Fibroblast of skin of right quadriceps (primary cell): ENCODE measurements around the gene CEBPZOS.
"Not testable (repeated sequence)": the region's sequence is repeated elsewhere in the genome, so short reads cannot be mapped to it uniquely, and the experiment has no call there.

ENCODE experiments used
- DNase-seq: peaks from one replicate; pipeline ENCODE4 v3.0.0-alpha.2; 2013

The CEBPZOS gene

DNA sequence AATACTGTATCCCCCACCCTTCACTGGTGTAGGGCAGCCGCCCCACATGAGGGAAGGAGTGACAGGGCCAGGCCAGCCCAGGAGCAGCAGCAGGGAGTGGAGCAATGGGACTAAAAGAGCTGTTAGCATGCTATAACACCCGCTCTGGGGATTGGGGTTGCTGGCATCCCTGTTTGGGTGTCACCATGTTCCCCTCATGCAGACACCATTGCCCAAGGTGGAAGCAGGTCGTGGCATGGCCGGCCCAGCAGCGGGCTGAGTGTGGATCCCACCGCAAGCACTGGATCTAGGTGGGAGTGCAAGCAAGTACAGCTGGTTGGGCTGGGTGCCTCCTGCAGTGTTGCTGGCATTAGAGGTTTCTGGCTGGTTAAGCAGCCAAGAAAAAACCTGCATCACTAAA, 4.5 kb upstream of the CEBPZOS start:
- DNase-seq: no peak

DNA sequence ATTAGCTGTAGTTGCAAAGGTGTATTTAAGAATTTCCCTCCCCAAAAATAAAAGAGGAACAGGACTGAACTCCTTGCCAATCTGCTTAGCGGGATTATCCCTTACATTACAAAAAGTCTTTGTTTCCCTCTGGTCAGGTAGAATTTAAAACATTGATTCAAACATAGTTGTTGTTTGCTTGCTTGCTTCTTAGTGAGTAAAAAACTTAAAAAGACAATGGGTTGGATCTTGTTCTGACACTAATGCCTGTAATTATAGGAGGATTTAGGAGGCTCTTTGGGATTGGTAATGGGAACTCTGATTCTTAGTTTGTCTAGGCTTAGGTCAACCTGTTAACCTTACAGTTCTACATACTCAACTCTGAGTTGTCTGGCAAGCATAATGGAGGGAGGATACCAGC, 3.7 kb upstream of the CEBPZOS start:
- DNase-seq: no peak

DNA sequence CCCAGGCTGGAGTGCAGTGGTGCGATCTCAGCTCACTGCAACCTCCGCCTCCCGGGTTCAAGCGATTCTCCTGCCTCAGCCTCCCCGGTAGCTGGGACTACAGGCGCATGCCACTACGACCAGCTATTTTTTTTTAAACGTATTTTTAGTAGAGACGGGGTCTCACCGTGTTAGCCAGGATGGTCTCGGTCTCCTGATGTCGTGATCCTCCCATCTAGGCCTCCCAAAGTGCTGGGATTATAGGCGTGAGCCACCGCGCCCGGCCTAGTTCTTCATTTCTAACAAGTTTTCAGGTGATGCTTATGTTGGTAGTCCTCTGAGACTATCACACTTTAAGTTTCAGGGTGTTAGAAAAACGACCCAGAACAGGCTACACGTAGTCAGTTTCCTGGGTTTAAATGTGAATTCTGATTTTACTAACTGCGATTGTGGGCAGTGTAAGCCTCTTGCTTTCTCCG, 405 bp upstream of the CEBPZOS start:
- DNase-seq: not testable (repeated sequence)

DNA sequence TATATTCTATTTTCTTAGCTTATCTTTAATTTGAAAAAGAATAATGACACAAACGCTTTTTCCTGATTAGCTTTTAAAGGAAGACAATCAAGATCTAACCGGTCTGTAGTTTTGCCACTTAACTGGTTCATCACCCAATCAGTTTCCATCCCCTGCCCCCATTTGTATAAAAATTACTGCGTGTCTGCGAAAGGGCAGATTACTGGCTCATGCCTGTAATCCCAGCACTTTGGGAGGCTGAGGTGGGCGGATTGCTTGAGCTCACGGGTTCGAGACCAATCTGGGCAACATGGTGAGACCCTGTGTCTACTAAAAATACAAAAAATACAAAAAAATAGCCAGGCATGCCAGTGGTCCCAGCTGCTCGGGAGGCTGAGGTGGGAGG, 2.4 kb downstream of the CEBPZOS start:
- DNase-seq: no peak

DNA sequence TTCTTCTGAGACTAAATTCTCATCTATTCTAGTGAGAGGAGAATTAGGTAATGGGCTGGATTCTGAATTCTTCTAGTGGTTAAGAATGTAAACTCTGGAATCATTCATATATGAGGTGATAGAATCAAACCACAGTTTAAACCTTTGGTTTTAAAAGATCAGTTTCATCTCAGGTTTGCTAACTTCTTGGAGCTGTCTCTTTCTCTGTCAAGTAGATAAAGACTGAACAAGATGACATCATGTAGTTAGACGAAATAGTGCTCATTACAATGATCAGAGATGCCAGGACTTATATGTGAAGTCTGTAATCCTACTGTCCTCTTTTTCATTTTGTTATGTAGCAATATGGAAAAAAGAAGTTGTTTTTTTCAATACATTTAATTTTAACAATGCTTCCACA, 4.9 kb downstream of the CEBPZOS start:
- DNase-seq: no peak

DNA sequence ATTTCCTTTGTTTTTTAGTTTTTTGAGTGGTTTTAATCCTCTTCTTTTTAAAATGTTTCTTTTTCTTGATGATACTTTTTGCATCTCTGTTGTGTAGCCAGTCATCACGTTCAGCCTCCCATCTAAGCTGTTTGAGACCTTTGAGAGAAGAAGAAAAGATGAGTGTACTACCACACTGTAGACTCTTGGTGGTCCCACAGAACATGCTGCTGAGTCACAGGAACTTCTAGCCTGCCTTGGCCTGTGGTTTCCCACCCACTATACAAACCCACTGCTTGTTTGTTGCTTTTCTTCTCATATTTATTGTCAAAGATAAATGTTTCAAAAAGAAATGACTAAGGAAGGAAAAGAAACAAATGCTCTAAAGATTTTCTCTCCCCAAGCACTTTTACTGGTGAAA, 5.5 kb downstream of the CEBPZOS start:
- peak; percentile 43 for DNase-seq

DNA sequence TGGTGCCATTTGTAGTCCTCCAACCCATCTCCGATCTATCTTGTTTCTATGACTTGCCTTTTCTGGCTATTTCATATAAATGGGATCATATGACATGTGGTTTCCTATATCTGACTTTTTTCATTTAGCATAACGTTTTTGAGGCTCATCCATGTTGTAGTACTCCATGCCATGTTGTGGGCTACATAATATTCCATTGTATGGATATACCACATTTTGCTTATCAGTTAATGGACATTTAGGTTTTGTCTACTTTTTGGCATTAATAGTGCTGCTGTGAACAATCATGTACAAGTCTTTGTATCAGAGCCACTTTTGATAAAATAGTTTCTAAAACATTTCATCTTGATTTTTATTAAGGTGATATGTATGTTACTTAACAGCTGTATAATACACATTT, 7.4 kb downstream of the CEBPZOS start:
- DNase-seq: no peak

DNA sequence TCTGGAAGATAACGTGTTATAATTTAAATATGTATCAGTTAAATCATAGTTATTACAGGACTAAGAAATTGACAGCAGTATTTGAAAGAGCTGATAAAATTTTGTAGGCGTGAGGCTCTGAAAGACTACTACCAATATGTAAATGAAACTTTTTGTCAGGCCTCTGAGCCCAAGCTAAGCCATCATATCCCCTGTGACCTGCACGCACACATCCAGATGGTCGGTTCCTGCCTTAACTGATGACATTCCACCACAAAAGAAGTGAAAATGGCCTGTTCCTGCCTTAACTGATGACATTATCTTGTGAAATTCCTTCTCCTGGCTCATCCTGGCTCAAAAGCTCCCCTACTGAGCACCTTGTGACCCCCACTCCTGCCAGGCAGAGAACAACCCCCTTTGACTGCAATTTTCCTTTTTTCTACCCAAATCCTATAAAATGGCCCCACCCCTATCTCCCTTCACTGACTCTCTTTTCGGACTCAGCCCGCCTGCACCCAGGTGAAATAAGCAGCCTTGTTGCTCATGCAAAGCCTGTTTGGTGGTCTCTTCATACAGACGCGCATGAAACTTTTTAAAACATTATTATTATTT, 8.9 kb downstream of the CEBPZOS start:
- not testable (repeated sequence) for DNase-seq

DNA sequence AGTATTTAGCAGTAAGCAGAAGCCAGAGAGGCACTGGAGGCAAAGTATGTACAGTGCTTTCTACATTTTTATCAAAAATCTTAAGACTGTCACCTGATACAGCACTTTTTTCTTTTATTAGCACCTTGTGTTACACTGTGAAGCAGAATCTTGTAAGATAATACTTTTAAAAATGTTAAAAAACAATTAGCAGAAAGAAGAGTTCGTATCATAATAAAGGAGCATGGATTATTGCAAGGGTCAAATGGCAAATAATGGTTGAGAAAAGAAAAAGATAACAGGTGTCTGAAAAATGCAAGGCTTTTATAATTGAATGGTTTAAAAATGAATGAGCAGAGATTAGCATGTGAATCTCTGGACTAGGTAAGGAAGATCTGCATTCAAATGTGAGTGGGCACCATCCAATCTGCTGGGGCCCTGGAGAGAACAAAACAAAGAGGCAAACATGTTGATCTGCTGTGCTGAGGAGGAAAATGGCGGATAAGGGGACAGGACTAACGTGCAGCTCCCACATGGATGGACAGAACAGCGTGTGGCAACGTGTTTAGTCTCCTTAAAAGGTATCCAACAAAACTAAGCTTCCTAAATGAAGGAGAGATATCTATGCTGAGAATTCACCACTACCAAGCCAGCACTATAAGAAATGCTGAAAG, 9.5 kb downstream of the CEBPZOS start:
- no peak for DNase-seq

DNA sequence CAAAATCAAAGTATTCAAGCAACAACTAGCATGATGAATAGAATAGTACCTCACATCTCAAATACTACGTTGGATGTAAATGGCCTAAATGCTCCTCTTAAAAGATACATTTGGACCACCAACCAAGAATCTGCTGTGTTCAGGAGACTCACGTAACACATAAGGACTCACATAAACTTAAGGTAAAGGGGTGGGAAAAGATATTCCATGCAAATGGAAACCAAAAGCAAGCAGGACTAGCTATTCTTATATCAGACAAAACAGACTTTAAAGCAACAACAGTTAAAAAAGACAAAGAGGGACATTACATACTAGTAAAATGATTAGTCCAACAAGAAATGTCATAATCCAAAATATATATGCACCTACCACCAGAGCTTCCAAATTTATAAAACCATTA, 10.5 kb downstream of the CEBPZOS start:
- DNase-seq: not testable (repeated sequence)

DNA sequence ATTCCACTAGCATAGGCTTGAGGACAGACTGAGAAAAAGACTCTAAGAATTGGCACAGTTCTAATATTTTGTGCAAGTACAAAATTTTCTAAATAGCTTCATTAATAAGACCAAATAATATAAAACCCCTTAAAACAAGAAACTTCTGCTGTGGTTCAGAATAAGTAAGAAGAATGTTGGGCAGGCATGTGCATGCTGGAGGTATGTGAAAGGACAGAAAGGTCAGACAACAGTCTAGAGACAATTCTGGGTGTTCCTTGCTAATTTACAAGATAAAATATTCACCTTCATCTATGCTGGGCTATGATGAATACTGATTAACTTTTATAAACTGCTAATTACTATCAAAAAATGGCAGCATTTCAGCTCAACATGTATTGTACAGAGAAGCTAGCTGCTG, 14.9 kb downstream of the CEBPZOS start:
- no peak for DNase-seq

DNA sequence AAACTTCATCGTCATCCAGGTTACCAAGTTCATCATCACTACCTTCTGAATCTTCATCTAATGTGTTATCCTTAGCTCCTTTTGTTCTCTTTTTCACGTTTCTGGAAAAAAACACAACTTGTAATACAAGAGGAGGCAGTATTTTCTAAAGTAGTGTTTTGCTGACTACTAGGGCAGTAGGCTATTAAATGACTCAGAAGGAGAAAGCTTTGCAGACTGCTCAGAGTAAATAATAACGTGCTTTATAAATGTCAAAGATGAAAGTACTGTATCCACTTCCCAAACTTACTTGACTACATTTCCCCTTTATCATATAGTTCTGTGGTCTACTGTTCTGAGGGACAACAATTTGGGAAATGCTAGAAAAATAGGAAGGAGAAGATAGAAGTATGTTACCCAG, 15.6 kb downstream of the CEBPZOS start:
- DNase-seq: no peak

DNA sequence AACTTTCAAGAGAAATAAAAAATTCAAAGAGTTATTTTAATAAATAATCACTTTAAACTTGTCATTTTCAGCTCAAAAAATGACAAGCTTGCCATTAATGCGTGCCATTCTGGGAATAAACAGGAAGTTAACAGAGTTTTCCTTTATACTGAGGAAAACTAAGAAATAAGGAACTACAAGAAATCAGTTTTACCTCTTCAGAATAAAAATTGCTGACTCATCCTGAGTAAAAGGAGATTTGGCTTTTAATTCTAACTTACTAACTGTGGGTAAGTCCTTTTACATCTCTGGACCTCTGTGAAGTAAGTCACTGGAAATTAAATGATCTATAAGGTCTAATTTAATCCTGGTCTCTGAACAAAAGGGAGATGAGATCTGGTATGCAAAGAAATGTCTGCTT, 19.0 kb downstream of the CEBPZOS start:
- DNase-seq: no peak

DNA sequence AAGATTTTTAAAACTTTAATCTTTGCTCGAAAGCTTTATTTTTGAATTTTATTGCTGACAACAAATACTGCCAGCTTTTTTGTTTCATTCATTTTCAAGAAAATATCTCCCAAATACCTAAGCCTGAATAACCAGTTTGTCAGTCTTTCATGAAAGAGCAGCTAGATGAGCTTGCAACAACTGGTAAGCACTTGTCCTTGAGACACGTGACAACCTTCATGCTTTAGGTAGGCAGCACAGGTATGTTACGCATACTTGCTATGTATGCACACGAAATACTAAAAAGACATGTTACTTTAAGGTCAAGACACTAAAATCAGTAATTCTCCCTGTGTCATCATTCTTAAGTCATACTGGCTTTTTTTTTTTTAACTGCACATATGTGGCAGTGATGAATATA, 22.8 kb downstream of the CEBPZOS start:
- no peak for DNase-seq

DNA sequence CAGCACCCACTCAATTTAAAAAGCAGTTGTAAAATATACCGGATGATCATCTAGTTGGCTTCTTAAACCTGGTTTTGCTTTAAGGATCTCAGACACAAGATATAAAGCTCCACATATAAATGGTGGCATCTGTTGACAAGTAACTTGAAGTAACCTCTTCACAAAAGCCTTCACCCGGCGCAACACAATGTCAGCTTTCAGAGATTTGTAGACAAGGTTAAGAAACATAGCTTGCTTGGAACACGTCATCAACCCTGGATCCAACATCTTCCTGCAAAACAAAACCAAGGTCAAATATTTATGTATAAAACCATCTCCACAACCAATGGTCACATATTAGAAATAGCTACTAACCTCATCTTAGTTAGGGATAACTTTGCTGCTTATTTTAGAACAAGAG, 26.8 kb downstream of the CEBPZOS start:
- DNase-seq: no peak

DNA sequence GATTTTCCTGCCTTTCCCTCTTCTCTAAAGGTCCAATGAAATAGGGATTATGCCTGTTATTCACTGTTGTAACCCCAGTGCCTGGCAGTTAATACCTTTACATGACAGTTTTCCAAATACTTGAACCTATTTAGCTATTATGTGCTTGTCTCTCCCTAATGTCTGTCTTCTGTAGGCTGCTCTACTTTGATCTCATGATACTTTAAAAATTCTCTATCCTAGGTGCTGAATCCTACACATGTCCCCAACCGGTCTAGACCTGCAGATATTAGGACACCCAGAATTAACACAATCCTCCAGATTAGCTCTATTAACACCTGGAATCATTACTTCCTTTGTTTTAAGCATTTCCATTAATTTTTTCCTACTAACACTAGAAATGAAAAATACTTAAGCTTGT, 27.8 kb downstream of the CEBPZOS start:
- DNase-seq: no peak

DNA sequence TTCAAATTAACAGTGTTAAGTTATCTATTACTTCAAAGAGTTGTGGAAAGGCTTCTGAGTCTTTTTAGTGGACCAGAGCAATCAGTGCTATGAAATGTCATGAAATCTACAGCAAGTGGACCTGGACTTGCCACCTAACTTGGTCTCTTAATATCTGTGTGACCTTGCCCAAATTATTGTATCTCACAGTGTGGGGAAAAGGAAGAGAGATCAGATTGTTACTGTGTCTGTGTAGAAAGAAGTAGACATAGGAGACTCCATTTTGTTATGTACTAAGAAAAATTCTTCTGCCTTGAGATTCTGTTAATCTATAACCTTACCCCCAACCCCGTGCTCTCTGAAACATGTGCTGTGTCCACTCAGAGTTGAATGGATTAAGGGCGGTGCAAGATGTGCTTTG, 28.8 kb downstream of the CEBPZOS start:
- not testable (repeated sequence) for DNase-seq

DNA sequence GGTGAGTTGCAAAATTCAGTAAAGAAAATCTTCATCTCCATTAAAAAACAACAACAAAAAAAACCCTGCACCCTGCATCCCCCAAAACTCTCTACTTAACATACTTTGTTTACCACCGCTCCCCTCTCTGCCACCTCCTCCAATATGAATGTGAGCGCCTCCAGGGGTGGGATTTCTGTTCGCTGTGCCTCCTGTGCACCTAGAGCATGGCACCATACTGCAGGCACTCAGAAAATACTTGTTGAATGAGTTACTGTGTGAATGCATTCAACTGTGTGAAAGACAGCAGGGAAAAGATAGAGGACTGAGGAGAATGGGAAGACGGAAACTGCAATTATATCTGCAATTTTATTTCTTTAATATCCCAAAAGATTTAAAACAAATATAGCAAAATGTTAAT, 30.6 kb downstream of the CEBPZOS start:
- no peak for DNase-seq

DNA sequence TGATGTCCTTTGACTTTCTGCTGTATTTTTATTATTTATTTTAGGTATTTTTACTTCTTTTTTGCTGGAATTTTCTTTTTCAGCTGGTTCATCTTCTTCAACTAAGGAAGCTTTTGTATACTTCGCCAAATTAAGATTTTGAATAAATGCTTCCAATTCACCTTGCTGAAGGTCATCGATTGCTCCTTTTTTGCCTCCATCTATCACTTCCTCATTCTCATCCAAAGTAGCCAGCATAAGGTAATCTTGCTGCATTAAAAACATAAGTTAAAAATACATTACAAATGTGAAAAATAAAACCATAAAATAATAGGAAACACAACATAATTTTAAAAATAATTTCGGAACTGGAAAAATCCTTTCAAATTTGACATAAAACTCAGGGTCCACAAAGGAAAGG, 32.5 kb downstream of the CEBPZOS start:
- DNase-seq: no peak

DNA sequence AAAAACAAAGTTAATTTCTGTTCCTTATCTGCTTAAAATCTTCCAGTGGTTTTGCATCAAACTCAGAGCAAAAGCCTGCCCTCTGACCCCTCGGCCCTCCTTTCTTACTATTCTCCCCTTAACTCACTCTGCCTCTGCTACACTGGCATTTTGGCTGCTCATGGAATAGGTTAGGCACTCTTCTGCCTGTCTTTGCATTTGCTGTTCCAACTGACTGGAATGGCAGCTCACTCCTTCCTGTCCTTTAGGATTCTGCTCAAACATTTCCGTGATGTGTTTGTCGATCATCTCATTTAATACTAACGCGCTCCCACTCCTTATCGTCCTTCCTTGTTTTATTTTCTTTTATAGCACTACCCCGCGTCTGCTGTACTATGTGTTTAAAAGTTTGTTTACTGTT, 34.3 kb downstream of the CEBPZOS start:
- peak; percentile 2 for DNase-seq

DNA sequence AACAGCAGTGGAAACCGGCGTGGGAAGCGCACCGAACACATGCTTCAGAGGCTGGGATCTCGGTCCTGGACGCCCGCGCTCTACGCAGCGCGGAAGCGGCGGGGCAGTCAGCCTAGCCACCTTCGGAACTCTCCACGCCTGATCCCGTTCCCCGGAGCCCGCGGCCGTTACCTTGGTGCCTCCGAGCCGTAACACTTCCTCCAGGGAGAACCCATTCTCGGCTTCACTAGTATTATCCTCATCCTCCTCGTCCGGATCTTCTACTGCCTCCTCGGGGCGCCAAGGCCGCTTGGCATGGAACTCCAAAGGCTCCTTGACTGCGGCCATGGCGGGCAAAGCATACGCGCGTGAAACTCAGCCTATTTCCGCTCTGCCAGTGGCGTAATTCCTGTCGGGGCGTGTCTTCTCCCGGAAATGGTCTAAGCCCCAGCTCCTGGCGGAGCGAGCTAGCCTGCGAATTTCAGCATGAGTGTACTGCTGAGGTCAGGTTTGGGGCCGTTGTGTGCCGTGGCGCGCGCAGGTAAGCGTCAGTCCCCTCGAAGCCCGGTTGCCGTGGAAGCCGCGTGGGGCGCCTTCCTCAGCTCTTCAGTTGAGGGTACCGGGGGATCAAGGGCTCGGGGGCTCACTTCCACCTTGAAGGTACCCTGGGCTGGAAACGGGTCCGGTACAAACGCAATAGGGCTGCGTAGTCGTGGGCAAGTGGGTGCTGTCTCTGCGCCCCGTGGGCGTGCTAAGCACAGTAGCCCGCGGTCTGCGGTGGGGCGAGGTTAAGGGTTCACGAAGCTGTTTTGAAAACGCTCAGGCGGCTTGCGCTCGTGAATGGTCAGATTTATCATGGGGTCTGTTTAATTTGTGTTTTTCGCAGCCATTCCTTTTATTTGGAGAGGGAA, 35.2 kb downstream of the CEBPZOS start, which contains the start of the genes CEBPZ and NDUFAF7:
Gene CEBPZ (minus strand): TSS at position 356 of the 890 bp plus-strand sequence. CDS start 29 bp downstream, at position 327.
Gene NDUFAF7 (plus strand): TSS at position 418 of the 890 bp plus-strand sequence. CDS start 48 bp downstream, at position 466.
- DNase-seq: peak; percentile 88

DNA sequence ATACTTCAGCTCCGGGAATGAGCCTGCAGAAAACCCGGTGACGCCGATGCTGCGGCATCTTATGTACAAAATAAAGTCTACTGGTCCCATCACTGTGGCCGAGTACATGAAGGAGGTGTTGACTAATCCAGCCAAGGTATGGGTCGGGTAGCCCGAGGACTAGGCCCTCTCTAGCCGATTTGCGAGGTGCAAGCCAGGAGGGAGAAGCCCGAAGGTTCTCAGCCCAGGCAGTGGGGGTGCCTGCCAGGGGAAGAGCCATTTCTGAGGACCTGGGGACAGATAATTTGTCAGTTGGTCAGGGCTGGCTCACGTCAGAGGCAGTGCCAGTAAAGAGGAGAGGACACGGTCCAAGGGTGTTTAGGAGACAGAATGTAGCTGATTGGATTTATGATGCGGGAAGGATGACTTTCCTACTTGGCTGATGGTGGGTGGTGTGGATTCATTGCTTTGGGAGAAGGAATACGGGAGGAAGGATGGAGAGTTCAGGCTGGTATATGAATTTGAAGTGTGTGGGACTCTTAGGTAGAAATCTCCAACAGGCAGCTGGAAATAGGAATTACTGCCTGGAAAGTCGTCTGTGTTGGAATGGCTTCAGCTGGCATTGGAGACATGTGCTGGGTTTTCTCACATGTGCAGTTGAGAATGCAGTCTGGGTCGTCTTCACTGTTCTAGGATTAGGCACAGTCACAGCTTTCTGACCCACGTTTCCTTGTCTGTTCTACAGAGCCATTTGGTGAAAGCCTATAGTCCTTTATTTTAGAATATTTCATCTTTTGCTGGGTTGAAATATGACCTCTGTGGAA, 36.0 kb downstream of the CEBPZOS start:
- DNase-seq: peak; percentile 5

DNA sequence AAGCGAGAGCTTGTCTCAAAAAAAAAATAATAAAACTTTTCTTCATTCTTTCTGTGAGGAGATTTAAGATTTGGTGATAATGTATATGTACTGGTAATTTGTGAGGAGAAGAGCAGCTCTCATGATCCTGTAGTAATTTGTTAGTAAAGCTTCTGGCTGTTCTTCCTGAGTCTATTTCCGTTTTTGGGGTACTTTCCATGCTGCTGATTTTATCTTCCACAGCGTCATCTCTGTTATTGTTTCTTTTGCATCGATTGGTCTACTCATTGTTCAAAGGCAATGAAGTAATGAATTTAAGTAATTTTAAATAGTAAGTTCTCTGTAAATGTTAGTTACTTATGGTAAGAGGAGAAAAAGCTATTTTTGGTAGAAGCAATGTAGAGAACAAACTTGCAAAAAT, 47.1 kb downstream of the CEBPZOS start:
- DNase-seq: no peak
